Mesodermal cell (in vitro differentiated cells): ENCODE measurements around the gene ZSCAN2.

Experiments used
- H3K27ac ChIP-seq: 2 replicates; pipeline ENCODE4 v1.7.0; 2013; ENCODE audit warnings: mild to moderate bottlenecking, low read depth, low read length, moderate library complexity; ENCODE audit not compliant: severe bottlenecking
- H3K36me3 ChIP-seq: 2 replicates; pipeline ENCODE4 v1.7.1; 2013; ENCODE audit warnings: mild to moderate bottlenecking, low read length, moderate library complexity; ENCODE audit not compliant: control insufficient read depth, insufficient read depth
- H3K4me1 ChIP-seq: one replicate; pipeline ENCODE4 v1.7.1; 2013; ENCODE audit warnings: mild to moderate bottlenecking, low read length; ENCODE audit not compliant: insufficient read depth, control insufficient read depth, poor library complexity, severe bottlenecking
- H3K4me3 ChIP-seq: 2 replicates; pipeline ENCODE4 v1.7.0; 2013; ENCODE audit warnings: low read length, control low read depth, mild to moderate bottlenecking; ENCODE audit not compliant: insufficient read depth, poor library complexity, severe bottlenecking; ENCODE audit errors: extremely low read depth
- H3K9me3 ChIP-seq: 2 replicates; pipeline ENCODE4 v1.7.1; 2013; ENCODE audit warnings: mild to moderate bottlenecking, low read length, moderate library complexity; ENCODE audit not compliant: control insufficient read depth
- WGBS, 2 experiments: methylation state at CpG; one replicate each; pipeline ENCODE4 v1.1.5; 2013; ENCODE audit warnings: missing lambda C conversion rate in 2 of 2; ENCODE audit not compliant: insufficient coverage in 2 of 2; 5-methylcytosine and 5-hydroxymethylcytosine counted together

Gene ZSCAN2

DNA sequence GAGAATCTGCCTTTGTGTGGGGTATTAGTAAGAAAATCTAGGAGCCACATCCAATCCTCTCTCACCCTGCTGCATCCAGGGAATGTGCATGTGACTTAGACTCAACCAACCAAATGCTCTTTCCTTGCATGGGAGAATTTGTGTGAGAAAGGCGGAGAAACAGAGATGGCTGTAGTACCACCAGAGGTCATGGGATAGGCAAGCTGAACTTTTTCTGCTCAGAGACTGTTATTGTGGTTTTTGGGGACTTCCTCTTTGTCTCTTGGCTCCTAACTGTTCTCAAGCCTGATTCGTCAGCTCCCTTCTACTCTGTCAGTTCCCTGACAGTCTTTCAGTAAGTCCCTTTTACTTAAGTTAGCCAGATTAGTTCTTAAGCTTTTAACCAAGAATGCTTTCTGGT, 2.6 kb upstream of the ZSCAN2 start:
- Histone ChIP-seq H3K9me3 (peaks cover 2% of the 10 kb centered on the region), H3K36me3 (peaks cover 5% of the 10 kb centered on the region), H3K4me3 (no peak overlapping the region), H3K4me1 (peaks cover 3% of the 10 kb centered on the region), H3K27ac (no peak overlapping the region)
- WGBS, 2 experiments: 80 to 86% methylated on average over 1 to 2 of the region's 2 CpGs

DNA sequence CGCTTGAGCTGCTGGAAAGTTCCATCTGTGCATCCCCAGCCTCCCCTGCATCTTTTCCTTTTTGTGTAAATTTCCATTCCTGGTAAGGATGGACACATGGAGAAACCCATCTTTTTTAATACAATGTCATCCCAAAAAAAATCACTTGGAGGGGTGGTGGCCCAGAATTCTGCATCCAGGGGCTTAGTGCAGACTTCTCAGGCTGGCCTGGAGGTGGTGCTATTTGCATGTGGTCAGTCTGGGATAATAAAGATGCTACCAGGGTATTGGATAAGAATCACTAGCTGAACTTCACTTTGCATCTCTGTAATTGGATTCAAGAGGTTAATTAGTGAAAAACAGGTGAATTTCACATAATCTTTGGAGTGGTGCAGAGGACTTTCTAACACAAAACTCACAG, 1.8 kb upstream of the ZSCAN2 start:
- WGBS, 2 experiments: 100% methylated on average over 1 of the region's 1 CpG; no CpG with 5 or more reads in 1 of the 2 experiments

GRCh38 chr15:84599906-84600305, 903 bp upstream of the ZSCAN2 start:
- peaks cover 12% of the 10 kb centered on the region for H3K4me1 ChIP-seq
- H3K9me3 ChIP-seq: no peaks in the 10 kb centered on the region
- peaks cover 20% of the 10 kb centered on the region for H3K36me3 ChIP-seq
- WGBS, 2 experiments: 92 to 95% methylated on average over 4 to 6 of the region's 10 CpGs
- H3K27ac ChIP-seq: no peak overlapping the region
- H3K4me3 ChIP-seq: peak overlapping the region; percentile 74

More for the DNA sequence above, 1.8 kb upstream of the ZSCAN2 start:
- Histone ChIP-seq H3K9me3 (no peaks in the 10 kb centered on the region), H3K36me3 (peaks cover 11% of the 10 kb centered on the region), H3K27ac (no peak overlapping the region), H3K4me3 (no peak overlapping the region), H3K4me1 (peaks cover 7% of the 10 kb centered on the region)

- Histone ChIP-seq H3K36me3 (peaks cover 24% of the 10 kb centered on the region), H3K4me1 (peaks cover 14% of the 10 kb centered on the region), H3K4me3 (peak overlapping the region; percentile 74), H3K9me3 (no peaks in the 10 kb centered on the region), H3K27ac (no peak overlapping the region)
- 12 to 13% methylated on average over 10 to 16 of the region's 20 CpGs for WGBS, 2 experiments
Measured at GRCh38 chr15:84600331-84600686, 500 bp upstream of the ZSCAN2 start.

GRCh38 chr15:84601555-84601838, 688 bp downstream of the ZSCAN2 start:
- WGBS, 2 experiments: no CpG with 5 or more reads among the region's 6 CpGs

GRCh38 chr15:84603630-84604379, 3.0 kb downstream of the ZSCAN2 start:
- Histone ChIP-seq H3K27ac (no peak overlapping the region), H3K9me3 (no peaks in the 10 kb centered on the region), H3K36me3 (peaks cover 54% of the 10 kb centered on the region), H3K4me1 (peaks cover 14% of the 10 kb centered on the region), H3K4me3 (no peak overlapping the region)
- WGBS, 2 experiments: 86 to 87% methylated on average over 13 to 14 of the region's 14 CpGs

More at GRCh38 chr15:84601555-84601838, 688 bp downstream of the ZSCAN2 start:
- H3K4me1 ChIP-seq: peaks cover 14% of the 10 kb centered on the region
- peak overlapping the region; percentile 74 for H3K4me3 ChIP-seq
- H3K36me3 ChIP-seq: peaks cover 35% of the 10 kb centered on the region
- H3K27ac ChIP-seq: peak overlapping the region; percentile 93
- no peaks in the 10 kb centered on the region for H3K9me3 ChIP-seq

DNA sequence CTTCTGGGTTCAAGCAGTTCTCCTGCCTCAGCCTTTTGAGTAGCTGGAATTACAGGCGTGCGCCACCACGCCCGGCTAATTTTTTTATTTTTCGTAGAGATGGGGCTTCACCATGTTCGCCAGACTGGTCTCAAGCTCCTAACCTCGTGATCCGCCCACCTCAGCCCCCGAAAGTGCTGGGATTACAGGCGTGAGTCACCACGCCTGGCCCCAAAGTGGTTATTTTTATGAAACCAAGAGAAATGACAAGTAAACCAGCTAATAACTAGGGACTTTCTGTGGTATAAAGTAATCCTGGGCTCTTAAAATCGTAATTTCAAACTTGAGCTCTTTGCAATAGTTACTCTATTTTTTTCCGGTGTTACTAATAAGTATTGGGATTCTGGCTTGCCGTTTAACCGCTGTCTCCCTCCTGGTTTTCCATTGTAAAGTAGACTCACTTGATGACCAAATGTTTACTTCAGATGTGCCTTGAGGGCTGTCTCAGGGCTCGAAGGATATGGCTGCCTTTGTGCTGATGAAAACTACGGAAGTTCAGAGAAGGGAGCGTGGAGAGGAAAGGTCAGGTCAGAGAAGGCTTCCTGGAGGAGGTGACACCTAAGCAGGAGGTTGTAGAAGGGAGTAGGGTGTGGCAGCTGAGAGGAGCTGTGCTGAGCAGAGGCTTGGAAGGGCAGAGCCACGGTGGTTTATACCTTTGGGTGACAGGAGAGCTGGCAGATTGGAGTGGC, 4.2 kb downstream of the ZSCAN2 start:
- H3K9me3 ChIP-seq: no peaks in the 10 kb centered on the region
- 86 to 94% methylated on average over 18 of the region's 19 CpGs for WGBS, 2 experiments
- H3K36me3 ChIP-seq: peaks cover 66% of the 10 kb centered on the region
- no peak overlapping the region for H3K4me3 ChIP-seq
- no peak overlapping the region for H3K27ac ChIP-seq
- peaks cover 14% of the 10 kb centered on the region for H3K4me1 ChIP-seq

DNA sequence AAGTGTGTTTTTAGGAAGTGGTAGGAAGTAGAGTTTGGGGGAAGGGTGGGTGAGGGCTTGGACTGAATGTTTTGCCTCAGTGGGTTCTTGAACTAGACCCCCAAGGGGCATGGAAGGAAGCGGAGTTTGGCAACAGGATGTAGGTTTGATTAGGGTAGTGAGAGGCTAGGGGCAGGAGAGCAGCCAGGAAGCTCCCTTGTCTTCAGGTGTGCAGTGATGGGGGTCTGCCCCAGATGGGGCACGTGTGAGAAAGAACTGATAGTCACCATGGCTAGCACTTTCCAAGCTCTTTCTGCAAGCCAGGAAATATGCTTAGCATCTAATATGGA, 4.7 kb downstream of the ZSCAN2 start:
- H3K27ac ChIP-seq: no peak overlapping the region
- peaks cover 70% of the 10 kb centered on the region for H3K36me3 ChIP-seq
- H3K9me3 ChIP-seq: no peaks in the 10 kb centered on the region
- peaks cover 14% of the 10 kb centered on the region for H3K4me1 ChIP-seq
- no peak overlapping the region for H3K4me3 ChIP-seq
- WGBS, 2 experiments: 67 to 96% methylated on average over 1 to 2 of the region's 2 CpGs

DNA sequence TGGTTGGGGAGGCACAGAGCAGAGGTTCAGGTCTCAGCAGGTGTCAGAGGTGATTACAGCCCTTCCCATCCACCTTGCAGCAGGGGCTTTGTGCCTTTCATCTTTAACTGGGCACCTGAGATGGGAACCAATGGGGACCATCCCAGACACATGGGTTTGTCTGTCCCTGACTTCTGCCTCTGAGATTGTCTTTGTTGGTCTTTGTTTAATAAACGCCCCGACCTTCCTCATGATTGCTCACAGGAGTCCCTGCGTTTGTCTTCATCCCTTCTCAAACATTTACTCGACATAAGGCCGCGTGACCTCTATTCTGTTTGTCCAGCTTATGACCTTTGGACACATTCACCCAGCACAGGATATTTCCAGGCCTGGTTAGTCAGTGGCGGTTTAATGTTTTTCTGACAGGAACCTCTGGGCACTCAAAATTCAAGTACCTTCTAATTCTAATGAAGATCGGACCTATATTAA, 5.9 kb downstream of the ZSCAN2 start:
- H3K36me3 ChIP-seq: peaks cover 82% of the 10 kb centered on the region
- H3K4me3 ChIP-seq: no peak overlapping the region
- no peaks in the 10 kb centered on the region for H3K9me3 ChIP-seq
- H3K27ac ChIP-seq: no peak overlapping the region
- H3K4me1 ChIP-seq: peaks cover 14% of the 10 kb centered on the region
- 97 to 99% methylated on average over 7 of the region's 8 CpGs for WGBS, 2 experiments

DNA sequence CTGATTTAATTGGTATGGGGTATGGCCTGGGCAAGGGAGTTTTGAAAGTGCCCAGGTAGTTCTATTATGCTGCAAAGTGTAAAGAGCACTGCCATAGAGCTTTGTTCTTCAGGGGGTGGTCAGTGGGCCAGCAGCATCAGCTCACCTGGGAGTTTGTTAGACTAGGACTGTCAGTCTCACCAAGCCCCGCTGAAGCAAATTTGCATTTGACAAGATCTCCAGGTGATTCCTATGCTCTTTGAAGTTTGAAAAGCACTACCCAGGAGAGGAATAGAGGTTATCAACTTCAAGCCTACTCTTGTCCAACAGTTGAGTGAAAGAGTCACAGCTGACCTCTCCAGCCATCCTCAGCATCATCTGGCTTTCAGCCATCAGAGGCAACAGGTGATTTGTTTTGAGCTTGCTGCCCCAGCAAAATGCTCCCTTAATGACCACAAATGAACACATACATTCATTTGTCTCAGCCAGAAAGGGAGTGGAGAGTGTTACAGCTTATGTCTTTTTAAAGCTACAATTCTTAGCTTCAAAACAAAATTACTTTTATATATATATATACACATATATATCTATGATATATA, 8.0 kb downstream of the ZSCAN2 start:
- H3K27ac ChIP-seq: no peak overlapping the region
- H3K9me3 ChIP-seq: no peaks in the 10 kb centered on the region
- WGBS, 2 experiments: no CpG with 5 or more reads among the region's 1 CpG
- peaks cover 77% of the 10 kb centered on the region for H3K36me3 ChIP-seq
- peaks cover 9% of the 10 kb centered on the region for H3K4me1 ChIP-seq
- no peak overlapping the region for H3K4me3 ChIP-seq
